HG03196 (cell line): Measurements from ENCODE around the gene MRS2.
"Not testable (repeated sequence)": the region's sequence is repeated elsewhere in the genome, so short reads cannot be mapped to it uniquely, and the experiment has no call there.

ENCODE experiments used
- ATAC-seq: cut with Tn5 transposase; IDR thresholded peaks from one replicate; pipeline ENCODE4 v1.9.1; 2021; ENCODE audit not compliant: unreplicated experiment

The MRS2 gene

GRCh38 chr6:24402697-24403500 lies at the start of gene MRS2:
Gene MRS2, plus strand, starts transcription at chr6:24402936. Its CDS starts 111 bp downstream, at chr6:24403047.
- ATAC-seq: peak; percentile 95

- ATAC-seq: no peak
These were observed 48.9 kb upstream of the MRS2 start for GRCh38 chr6:24353861-24354260.

- ATAC-seq: no peak
These were observed 47.3 kb upstream of the MRS2 start for GRCh38 chr6:24355393-24355792.

GRCh38 chr6:24356310-24356973 lies 46.3 kb upstream of the MRS2 start:
- no peak for ATAC-seq

GRCh38 chr6:24357336-24358218 lies 45.2 kb upstream of the MRS2 start, which contains the start of gene DCDC2:
Gene DCDC2, minus strand, starts transcription at chr6:24358059. Its CDS starts 309 bp downstream, at chr6:24357750.
- no peak for ATAC-seq

GRCh38 chr6:24358219-24358821 lies 44.4 kb upstream of the MRS2 start:
- ATAC-seq: no peak

- peak; percentile 87 for ATAC-seq
These were observed 42.9 kb upstream of the MRS2 start for GRCh38 chr6:24359640-24360454.

- ATAC-seq: not testable (repeated sequence)
These were observed 40.4 kb upstream of the MRS2 start for GRCh38 chr6:24362363-24362762.

- not testable (repeated sequence) for ATAC-seq
These were observed 37.6 kb upstream of the MRS2 start for GRCh38 chr6:24365103-24365633.

- no peak for ATAC-seq
These were observed 28.1 kb upstream of the MRS2 start for GRCh38 chr6:24374612-24375011.

- ATAC-seq: no peak
These were observed 25.9 kb upstream of the MRS2 start for GRCh38 chr6:24376871-24377270.

GRCh38 chr6:24378473-24379097 lies 24.2 kb upstream of the MRS2 start:
- ATAC-seq: no peak

- ATAC-seq: no peak
These were observed 21.1 kb upstream of the MRS2 start for GRCh38 chr6:24381476-24382219.

- ATAC-seq: no peak
These were observed 20.6 kb upstream of the MRS2 start for GRCh38 chr6:24382220-24382540.

- not testable (repeated sequence) for ATAC-seq
These were observed 19.7 kb upstream of the MRS2 start for GRCh38 chr6:24382891-24383494.

- ATAC-seq: not testable (repeated sequence)
These were observed 18.2 kb upstream of the MRS2 start for GRCh38 chr6:24384369-24385130.

- ATAC-seq: no peak
These were observed 17.0 kb upstream of the MRS2 start for GRCh38 chr6:24385536-24386269.
